DND-41 (cell line): ENCODE measurements around the gene ARPC1A.

Experiments
- EZH2 ChIP-seq: IDR thresholded peaks from 3 replicates; pipeline ENCODE4 v1.6.1; 2012; ENCODE audit warnings: borderline replicate concordance, low read depth, mild to moderate bottlenecking, moderate library complexity, low read length, inconsistent platforms; ENCODE audit not compliant: severe bottlenecking
- TF ChIP-seq, protein P1 (sequence below): IDR thresholded peaks from 2 replicates; pipeline ENCODE4 v1.5.1; 2012; ENCODE audit warnings: borderline replicate concordance, low read length, moderate library complexity, mild to moderate bottlenecking; ENCODE audit not compliant: poor library complexity, severe bottlenecking; ENCODE audit errors: extremely low read depth

DNA sequence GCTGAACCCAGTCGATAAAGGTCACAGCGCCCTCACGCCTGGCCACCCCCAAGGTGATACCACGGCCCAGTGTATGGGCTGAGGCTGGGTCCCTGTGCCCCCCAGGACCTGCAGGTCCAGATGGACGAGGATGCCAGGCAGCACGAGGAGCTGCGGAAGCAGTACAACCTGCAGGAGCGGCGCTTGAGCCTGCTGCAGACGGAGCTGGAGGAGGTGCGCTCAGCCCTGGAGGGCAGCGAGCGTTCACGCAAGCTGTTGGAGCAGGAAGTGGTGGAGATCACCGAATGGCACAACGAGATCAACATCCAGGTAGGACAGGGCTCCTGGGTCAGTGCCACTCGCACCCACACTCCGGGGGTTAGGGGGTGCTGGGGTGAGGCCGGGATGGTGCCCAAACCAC lies 24.2 kb upstream of the ARPC1A start:
- TF ChIP-seq, protein P1, sequence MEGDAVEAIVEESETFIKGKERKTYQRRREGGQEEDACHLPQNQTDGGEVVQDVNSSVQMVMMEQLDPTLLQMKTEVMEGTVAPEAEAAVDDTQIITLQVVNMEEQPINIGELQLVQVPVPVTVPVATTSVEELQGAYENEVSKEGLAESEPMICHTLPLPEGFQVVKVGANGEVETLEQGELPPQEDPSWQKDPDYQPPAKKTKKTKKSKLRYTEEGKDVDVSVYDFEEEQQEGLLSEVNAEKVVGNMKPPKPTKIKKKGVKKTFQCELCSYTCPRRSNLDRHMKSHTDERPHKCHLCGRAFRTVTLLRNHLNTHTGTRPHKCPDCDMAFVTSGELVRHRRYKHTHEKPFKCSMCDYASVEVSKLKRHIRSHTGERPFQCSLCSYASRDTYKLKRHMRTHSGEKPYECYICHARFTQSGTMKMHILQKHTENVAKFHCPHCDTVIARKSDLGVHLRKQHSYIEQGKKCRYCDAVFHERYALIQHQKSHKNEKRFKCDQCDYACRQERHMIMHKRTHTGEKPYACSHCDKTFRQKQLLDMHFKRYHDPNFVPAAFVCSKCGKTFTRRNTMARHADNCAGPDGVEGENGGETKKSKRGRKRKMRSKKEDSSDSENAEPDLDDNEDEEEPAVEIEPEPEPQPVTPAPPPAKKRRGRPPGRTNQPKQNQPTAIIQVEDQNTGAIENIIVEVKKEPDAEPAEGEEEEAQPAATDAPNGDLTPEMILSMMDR = no peak
- TF ChIP-seq EZH2 = no peak
